Stomach (tissue), 4 donors: ENCODE measurements around the gene MRAP2.

Experiments
- EP300 ChIP-seq: sonication (generic); formaldehyde crosslinking; IDR thresholded peaks from one replicate; pipeline ENCODE4 v1.6.1; 2017; ENCODE audit warnings: antibody characterized with exemption
- POLR2A ChIP-seq, 4 donors: fragments of 450-650 bp; IDR thresholded peaks; one replicate each; pipeline ENCODE4 v1.6.1; 2016; ENCODE audit warnings: antibody characterized with exemption in 4 of 4, control low read depth in 2 of 4, mild to moderate bottlenecking in 1 of 4, moderate library complexity in 1 of 4
- POLR2AphosphoS5 ChIP-seq, 3 donors: sonication (generic); formaldehyde crosslinking; IDR thresholded peaks; one replicate each; pipeline ENCODE4 v1.6.1; 2016; ENCODE audit warnings: antibody characterized with exemption in 3 of 3
- TF ChIP-seq, protein P1 (sequence below), 7 experiments: fragments of 450-650 bp in 4 of 7; fragments of 200-600 bp in 3 of 7; sonication (generic) in 3 of 7; IDR thresholded peaks; one replicate each; pipeline ENCODE4 v1.5.1; 2016 to 2019; ENCODE audit warnings: antibody characterized with exemption in 7 of 7, control low read depth in 2 of 7, mild to moderate bottlenecking in 1 of 7

DNA sequence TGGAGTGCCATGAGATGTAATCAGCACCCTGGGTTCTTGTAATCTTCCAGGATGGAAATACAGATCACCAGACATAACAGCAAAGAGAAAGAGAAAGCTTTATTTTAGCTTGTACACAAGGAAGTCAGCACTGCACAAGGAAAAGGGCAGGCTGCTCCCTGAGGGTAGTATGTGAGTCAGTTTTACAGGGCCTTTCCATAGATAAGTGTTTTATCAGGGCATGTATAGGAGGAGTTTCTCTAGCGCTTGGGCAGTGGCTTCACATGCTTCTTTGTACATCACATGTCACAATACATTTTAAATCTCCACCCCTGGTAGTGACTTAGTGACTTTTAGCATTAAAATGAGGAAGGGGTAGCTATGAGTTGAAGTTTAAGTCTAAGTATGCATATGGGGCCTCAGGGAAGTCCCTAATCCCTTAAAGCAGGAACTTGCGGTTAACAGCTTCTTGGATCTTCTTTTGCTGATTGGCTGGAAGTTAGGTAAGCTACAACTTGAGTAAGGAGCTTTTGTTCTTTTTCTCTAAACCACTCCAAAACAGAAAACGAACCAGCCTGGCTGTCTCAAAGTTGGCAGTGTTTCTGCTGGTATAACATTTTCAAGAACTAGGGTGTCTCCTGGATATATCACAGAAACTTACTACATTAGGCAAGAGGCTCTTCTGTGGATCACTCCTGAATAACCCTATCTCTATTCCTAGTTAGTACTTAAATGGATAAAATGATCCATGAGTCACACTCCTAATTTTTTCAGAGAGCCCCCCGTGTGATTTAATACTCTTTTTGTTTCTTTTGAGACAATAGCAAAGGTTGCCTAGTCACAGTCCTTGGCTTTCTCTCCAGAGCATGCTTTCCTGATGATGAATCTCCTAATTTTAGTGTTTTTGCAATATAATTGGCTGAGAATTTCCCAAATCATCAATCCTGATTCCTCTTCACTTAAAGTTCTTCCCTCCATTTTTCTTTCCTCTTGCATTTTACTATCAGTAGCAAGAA lies 60.2 kb downstream of the MRAP2 start:
- TF ChIP-seq, protein P1, sequence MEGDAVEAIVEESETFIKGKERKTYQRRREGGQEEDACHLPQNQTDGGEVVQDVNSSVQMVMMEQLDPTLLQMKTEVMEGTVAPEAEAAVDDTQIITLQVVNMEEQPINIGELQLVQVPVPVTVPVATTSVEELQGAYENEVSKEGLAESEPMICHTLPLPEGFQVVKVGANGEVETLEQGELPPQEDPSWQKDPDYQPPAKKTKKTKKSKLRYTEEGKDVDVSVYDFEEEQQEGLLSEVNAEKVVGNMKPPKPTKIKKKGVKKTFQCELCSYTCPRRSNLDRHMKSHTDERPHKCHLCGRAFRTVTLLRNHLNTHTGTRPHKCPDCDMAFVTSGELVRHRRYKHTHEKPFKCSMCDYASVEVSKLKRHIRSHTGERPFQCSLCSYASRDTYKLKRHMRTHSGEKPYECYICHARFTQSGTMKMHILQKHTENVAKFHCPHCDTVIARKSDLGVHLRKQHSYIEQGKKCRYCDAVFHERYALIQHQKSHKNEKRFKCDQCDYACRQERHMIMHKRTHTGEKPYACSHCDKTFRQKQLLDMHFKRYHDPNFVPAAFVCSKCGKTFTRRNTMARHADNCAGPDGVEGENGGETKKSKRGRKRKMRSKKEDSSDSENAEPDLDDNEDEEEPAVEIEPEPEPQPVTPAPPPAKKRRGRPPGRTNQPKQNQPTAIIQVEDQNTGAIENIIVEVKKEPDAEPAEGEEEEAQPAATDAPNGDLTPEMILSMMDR (IDR thresholded peaks at IDR 0.05), result no peak
- no peak for TF ChIP-seq EP300
- peak in 1 of 3 donors; percentile 13 for TF ChIP-seq POLR2AphosphoS5 (IDR thresholded peaks at IDR 0.05)
- no peak for TF ChIP-seq POLR2A (IDR thresholded peaks at IDR 0.05)
